ENCODE results near the gene CBX5. TPM values are rescaled to one million over a fixed set of nuclear protein-coding genes. Genes with fewer than 3 reads are reported as not detected.

CBX5 gene
- total and polyA plus RNA-seq, 9 of the 15 experiments (the other 6 are each of a cell fraction or from before 2014, with no cell fraction given), result 32.6 to 102 (median 59.2) TPM

DNA sequence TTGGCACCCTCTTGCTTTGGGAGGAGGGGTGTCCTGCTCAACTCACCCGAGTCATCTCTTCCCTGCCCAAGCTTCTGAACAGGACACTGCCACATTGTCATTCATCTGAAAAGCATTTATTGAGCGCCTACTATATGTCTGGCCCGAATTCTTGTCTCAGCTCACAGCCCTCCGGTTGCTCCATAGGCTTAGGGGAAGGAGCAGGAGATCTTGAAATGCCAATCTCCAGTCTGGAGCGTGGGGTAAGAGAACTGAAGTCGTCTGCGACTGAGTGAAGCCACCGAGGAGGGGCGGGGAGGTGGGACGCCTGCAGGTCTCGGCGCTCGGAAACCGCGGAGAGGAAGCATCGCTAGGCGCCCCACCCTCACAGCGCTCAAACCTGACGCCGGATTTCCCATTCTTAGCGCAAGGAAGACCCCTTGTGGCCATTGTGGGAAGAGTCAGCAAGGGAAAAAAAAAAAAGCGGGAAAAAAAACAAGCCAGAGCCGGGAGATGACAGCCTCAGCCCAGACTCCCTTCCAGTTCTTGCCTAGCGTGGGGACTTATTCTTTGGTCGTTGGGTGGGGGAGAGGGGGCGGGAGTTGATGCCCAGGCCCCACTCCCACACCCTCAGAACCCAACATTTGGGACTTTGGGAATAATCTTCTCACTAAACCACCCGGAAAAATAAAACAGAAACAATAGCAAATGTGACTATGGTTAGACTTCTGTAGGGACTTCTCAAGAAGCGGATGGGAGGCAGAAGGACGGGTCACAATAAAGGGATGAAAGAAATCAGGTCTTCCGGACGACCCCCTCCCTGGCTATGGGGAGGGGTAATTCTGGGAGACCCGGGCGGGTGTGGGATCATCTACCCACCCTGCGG lies 62.9 kb downstream of the CBX5 start:
- DNase-seq (ENCODE audit: extremely low read depth in 1 of 4, low spot score in 3 of 4), result peak; percentile 81 to 95 (median 84)
- intact Hi-C loops (cut with micrococcal nuclease) (no loop called here), in situ Hi-C loops (cut with MboI) (loop anchor here (25.0 kb wide), 1 partner anchor 455 kb away; the partner anchor contains the start of gene CISTR)
- no peaks in the 10 kb centered on the region for H3K9me1 ChIP-seq (ENCODE audit: control insufficient read depth, insufficient read depth, low read length)
- no TSS peak for BruUV-seq (replicated peaks)
- H3K27me3 ChIP-seq (ENCODE audit: control insufficient read depth in 2 of 2, insufficient read depth in 2 of 2, low read length in 2 of 2), result no peaks in the 10 kb centered on the region
- POLR2A ChIA-PET, result interaction anchor here (0.6 to 1.7 kb wide), 6 partner anchors 9 to 239 kb away, joined by 3 to 5 read pairs (median 4); partner anchors contain the start of gene HOXC9
- peaks cover 36 to 44% of the 10 kb centered on the region in 2 experiments; a peak in 4 of 5 replicates for H3K4me1 ChIP-seq (replicated peaks in 1 of 2; ENCODE audit: control insufficient read depth in 2 of 2, insufficient read depth in 2 of 2, low read length in 2 of 2)
- peak overlapping the region; percentile 68 for H3K27ac ChIP-seq (ENCODE audit: extremely low read depth, low read depth, low read length)
- peak overlapping the region; percentile 90 for H2AFZ ChIP-seq (ENCODE audit: low read depth, low read length)
- H3K9ac ChIP-seq (ENCODE audit: insufficient read depth in 1 of 2, low read depth in 2 of 2, low read length in 2 of 2), result peak overlapping the region; percentile 60 to 80
- CTCF ChIA-PET (ENCODE audit: low intra/inter-chr PET ratio), result interaction anchor here (0.5 to 4.4 kb wide), 11 partner anchors 10 to 232 kb away, joined by 3 to 28 read pairs (median 6); partner anchors contain the start of gene HOXC10
- H3K36me3 ChIP-seq (ENCODE audit: control insufficient read depth, insufficient read depth, low read length), result no peaks in the 10 kb centered on the region
- H3K4me3 ChIP-seq, result peak overlapping the region; percentile 35
- no peaks in the 10 kb centered on the region; the same call in 1 of the 2 replicates for H3K9me3 ChIP-seq (replicated peaks; ENCODE audit: control insufficient read depth, insufficient read depth, low read depth, low read length)
- peak overlapping the region; percentile 82 for H3K4me2 ChIP-seq (ENCODE audit: insufficient read depth, low read length)
- 15% methylated on average over 31 of the region's 34 CpGs for WGBS (ENCODE audit: insufficient coverage, low coverage, missing lambda C conversion rate)
- peak; percentile 84 for ATAC-seq
- H3K79me2 ChIP-seq (ENCODE audit: control insufficient read depth, insufficient read depth, low read length), result no peaks in the 10 kb centered on the region
- H4K20me1 ChIP-seq (replicated peaks; ENCODE audit: control insufficient read depth, insufficient read depth, low read length), result no peaks in the 10 kb centered on the region; the same call in 1 of the 2 replicates
- FAIRE-seq, result peak; percentile 88
- no peak for TF ChIP-seq RUNX1 (IDR thresholded peaks at IDR 0.05; ENCODE audit: low read depth)
- 0 out of 2 replicates have a peak, but pooled peaks have one; percentile 19 for TF ChIP-seq EP300 (IDR thresholded peaks at IDR 0.05; ENCODE audit: low read length)
- TF ChIP-seq RBFOX2 (IDR thresholded peaks at IDR 0.05; ENCODE audit: low read depth, low read length), result 0 out of 2 replicates have a peak, but pooled peaks have one; percentile 22
- TF ChIP-seq ZC3H8 (IDR thresholded peaks at IDR 0.05), result 0 out of 2 replicates have a peak, but pooled peaks have one; percentile 64
- TF ChIP-seq TBL1XR1 (IDR thresholded peaks at IDR 0.05; ENCODE audit: low read length in 2 of 2), result 0 out of 4 replicates have a peak, but pooled peaks of 1 of the 2 experiments have one; percentile 27
- peak; percentile 69 for TF ChIP-seq REST (IDR thresholded peaks at IDR 0.05; ENCODE audit: borderline replicate concordance)
- no peak for TF ChIP-seq REST (CRISPR knock-in tag; IDR thresholded peaks at IDR 0.05; ENCODE audit: low read depth)
- TF ChIP-seq HCFC1 (IDR thresholded peaks at IDR 0.05; ENCODE audit: low read depth, low read length), result peak; percentile 42; the same call in 1 of the 2 replicates
- no peak for TF ChIP-seq ZHX1 (conservative IDR thresholded peaks at IDR 0.05; ENCODE audit: low read length)
- TF ChIP-seq STAG1 (CRISPR knock-in tag; IDR thresholded peaks at IDR 0.05; ENCODE audit: borderline replicate concordance), result 0 out of 2 replicates have a peak, but pooled peaks have one; percentile 38
